Measurements from ENCODE around the gene SARS2. TPM values are rescaled to one million over a fixed set of nuclear protein-coding genes. Genes with fewer than 3 reads are reported as not detected.

The SARS2 gene
- total RNA-seq, 2 donors from 2014 or later, result 53.2 to 60.2 TPM

GRCh38 chr19:38913958-38914357 is 16.6 kb downstream of the SARS2 start:
- peaks cover 12% of the 10 kb centered on the region for H3K27me3 Mint-ChIP-seq (ENCODE audit: insufficient read depth)
- TF ChIP-seq CTCF (conservative IDR thresholded peaks at IDR 0.05), result no peak
- no peak overlapping the region for H3K4me3 ChIP-seq (ENCODE audit: low read length)
- no peak overlapping the region for H3K27ac ChIP-seq (ENCODE audit: low read depth, low read length)
- 93 to 97% methylated on average over 4 to 8 of the region's 8 CpGs for WGBS, 2 experiments (ENCODE audit: insufficient coverage in 1 of 2, insufficient read length in 1 of 2)
- H3K27ac Mint-ChIP-seq, result no peak overlapping the region
- peaks cover 11% of the 10 kb centered on the region for H3K36me3 Mint-ChIP-seq (ENCODE audit: low read depth)
- no peaks in the 10 kb centered on the region for H3K9me3 Mint-ChIP-seq
- H3K4me1 Mint-ChIP-seq, result no peaks in the 10 kb centered on the region
- H3K27me3 ChIP-seq (ENCODE audit: control insufficient read depth, insufficient read depth, low read length, poor library complexity, severe bottlenecking), result no peaks in the 10 kb centered on the region
- no peak for DNase-seq
- H3K4me3 Mint-ChIP-seq, result no peak overlapping the region
- no peaks in the 10 kb centered on the region for H3K9me3 ChIP-seq (ENCODE audit: control insufficient read depth, low read length)
- no peaks in the 10 kb centered on the region for H3K4me1 ChIP-seq (ENCODE audit: control insufficient read depth, insufficient read depth, low read length)
- H3K9ac ChIP-seq (ENCODE audit: extremely low read depth, low read length, poor library complexity, severe bottlenecking), result no peak overlapping the region
- peaks cover 5% of the 10 kb centered on the region for H3K36me3 ChIP-seq (ENCODE audit: control insufficient read depth, insufficient read depth, low read length)

- H3K27me3 ChIP-seq (ENCODE audit: control insufficient read depth, insufficient read depth, low read length, poor library complexity, severe bottlenecking), result no peaks in the 10 kb centered on the region
- H3K36me3 ChIP-seq (ENCODE audit: control insufficient read depth, insufficient read depth, low read length), result peaks cover 5% of the 10 kb centered on the region
- no peaks in the 10 kb centered on the region for H3K4me1 ChIP-seq (ENCODE audit: control insufficient read depth, insufficient read depth, low read length)
- no peak overlapping the region for H3K4me3 ChIP-seq (ENCODE audit: low read length)
- no peak overlapping the region for H3K27ac Mint-ChIP-seq
- DNase-seq, result no peak
- peaks cover under 1% of the 10 kb centered on the region for H3K9me3 Mint-ChIP-seq
- 85 to 90% methylated on average over 12 of the region's 12 CpGs for WGBS, 2 experiments (ENCODE audit: insufficient coverage in 1 of 2, insufficient read length in 1 of 2)
- H3K4me1 Mint-ChIP-seq, result no peaks in the 10 kb centered on the region
- H3K4me3 Mint-ChIP-seq, result no peak overlapping the region
- no peaks in the 10 kb centered on the region for H3K9me3 ChIP-seq (ENCODE audit: control insufficient read depth, low read length)
- H3K36me3 Mint-ChIP-seq (ENCODE audit: low read depth), result peaks cover 13% of the 10 kb centered on the region
- H3K27me3 Mint-ChIP-seq (ENCODE audit: insufficient read depth), result peaks cover 12% of the 10 kb centered on the region
- no peak for TF ChIP-seq CTCF (conservative IDR thresholded peaks at IDR 0.05)
- H3K9ac ChIP-seq (ENCODE audit: extremely low read depth, low read length, poor library complexity, severe bottlenecking), result no peak overlapping the region
- H3K27ac ChIP-seq (ENCODE audit: low read depth, low read length), result peak overlapping the region; percentile 70
Observed at GRCh38 chr19:38912600-38913514, 17.7 kb downstream of the SARS2 start.

GRCh38 chr19:38911388-38912001 is 19.1 kb downstream of the SARS2 start:
- peak overlapping the region; percentile 38 for H3K27ac ChIP-seq (ENCODE audit: low read depth, low read length)

More at GRCh38 chr19:38911388-38912001, 19.1 kb downstream of the SARS2 start:
- Histone ChIP-seq H3K9ac (ENCODE audit: extremely low read depth, low read length, poor library complexity, severe bottlenecking) (no peak overlapping the region), H3K4me3 (ENCODE audit: low read length) (no peak overlapping the region), H3K36me3 (ENCODE audit: control insufficient read depth, insufficient read depth, low read length) (peaks cover 6% of the 10 kb centered on the region), H3K27me3 (ENCODE audit: control insufficient read depth, insufficient read depth, low read length, poor library complexity, severe bottlenecking) (no peaks in the 10 kb centered on the region), H3K9me3 (ENCODE audit: control insufficient read depth, low read length) (no peaks in the 10 kb centered on the region), H3K4me1 (ENCODE audit: control insufficient read depth, insufficient read depth, low read length) (no peaks in the 10 kb centered on the region)
- Mint-ChIP-seq H3K36me3 (ENCODE audit: low read depth) (peaks cover 25% of the 10 kb centered on the region), H3K4me1 (no peaks in the 10 kb centered on the region), H3K27me3 (ENCODE audit: insufficient read depth) (peaks cover 12% of the 10 kb centered on the region), H3K27ac (no peak overlapping the region), H3K9me3 (peaks cover 2% of the 10 kb centered on the region), H3K4me3 (no peak overlapping the region)
- WGBS, 2 experiments (ENCODE audit: insufficient coverage in 1 of 2, insufficient read length in 1 of 2), result 82 to 96% methylated on average over 8 to 15 of the region's 16 CpGs
- no peak for DNase-seq
- TF ChIP-seq CTCF (conservative IDR thresholded peaks at IDR 0.05), result no peak
